ENCODE results near the gene F2RL2.

DNA sequence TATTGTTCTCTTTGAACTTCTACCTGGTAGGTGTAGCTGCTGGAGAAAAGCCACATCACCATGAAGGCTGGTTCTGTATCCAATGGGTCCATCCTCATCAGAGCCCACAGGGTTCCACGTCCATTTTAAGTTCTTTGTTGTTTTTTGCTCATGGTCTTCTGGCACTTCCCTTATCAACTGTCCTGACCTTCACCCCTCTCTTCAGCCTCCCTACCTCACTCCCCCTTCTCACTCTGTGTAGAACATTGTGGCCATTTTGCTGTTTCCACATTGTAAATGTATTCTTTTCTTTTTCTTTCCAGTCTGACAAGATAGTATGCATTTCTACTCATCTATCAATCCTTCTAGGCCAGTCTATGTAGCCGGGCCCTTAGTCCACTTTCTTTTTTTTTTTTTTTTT lies 44.3 kb upstream of the F2RL2 start:
- no peak for TF ChIP-seq POLR2A (IDR thresholded peaks at IDR 0.05)
- TF ChIP-seq, protein P1, sequence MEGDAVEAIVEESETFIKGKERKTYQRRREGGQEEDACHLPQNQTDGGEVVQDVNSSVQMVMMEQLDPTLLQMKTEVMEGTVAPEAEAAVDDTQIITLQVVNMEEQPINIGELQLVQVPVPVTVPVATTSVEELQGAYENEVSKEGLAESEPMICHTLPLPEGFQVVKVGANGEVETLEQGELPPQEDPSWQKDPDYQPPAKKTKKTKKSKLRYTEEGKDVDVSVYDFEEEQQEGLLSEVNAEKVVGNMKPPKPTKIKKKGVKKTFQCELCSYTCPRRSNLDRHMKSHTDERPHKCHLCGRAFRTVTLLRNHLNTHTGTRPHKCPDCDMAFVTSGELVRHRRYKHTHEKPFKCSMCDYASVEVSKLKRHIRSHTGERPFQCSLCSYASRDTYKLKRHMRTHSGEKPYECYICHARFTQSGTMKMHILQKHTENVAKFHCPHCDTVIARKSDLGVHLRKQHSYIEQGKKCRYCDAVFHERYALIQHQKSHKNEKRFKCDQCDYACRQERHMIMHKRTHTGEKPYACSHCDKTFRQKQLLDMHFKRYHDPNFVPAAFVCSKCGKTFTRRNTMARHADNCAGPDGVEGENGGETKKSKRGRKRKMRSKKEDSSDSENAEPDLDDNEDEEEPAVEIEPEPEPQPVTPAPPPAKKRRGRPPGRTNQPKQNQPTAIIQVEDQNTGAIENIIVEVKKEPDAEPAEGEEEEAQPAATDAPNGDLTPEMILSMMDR (IDR thresholded peaks at IDR 0.05), result no peak
- TF ChIP-seq EP300 (IDR thresholded peaks at IDR 0.05), result no peak

Measured in tibial nerve (tissue), 4 donors.